Coronary artery (tissue), 2 donors: ENCODE results near the gene TLX1.

Experiments used
- DNase-seq: peaks from one replicate; pipeline ENCODE4 v3.0.0-alpha.2; 2017; ENCODE audit warnings: low spot score
- H3K27ac ChIP-seq, 2 donors: fragments of 200-600 bp; sonication (generic); one replicate each; pipeline ENCODE4 v1.5.1; 2016 to 2019
- H3K4me3 ChIP-seq: fragments of 200-600 bp; sonication (generic); 2 replicates; pipeline ENCODE4 v1.5.1; 2016; ENCODE audit warnings: mild to moderate bottlenecking, moderate library complexity
- CTCF ChIP-seq: fragments of 200-600 bp; sonication (generic); IDR thresholded peaks from one replicate; pipeline ENCODE4 v1.5.1; 2019; ENCODE audit warnings: antibody characterized with exemption

TLX1 gene

GRCh38 chr10:101155896-101156295, 24.8 kb downstream of the TLX1 start:
- no peak for DNase-seq
- Histone ChIP-seq H3K4me3 (no peak overlapping the region), H3K27ac (no peak overlapping the region)
- no peak for TF ChIP-seq CTCF

GRCh38 chr10:101157756-101158458, 26.8 kb downstream of the TLX1 start:
- TF ChIP-seq CTCF = no peak

GRCh38 chr10:101158459-101159058, 27.5 kb downstream of the TLX1 start:
- no peak overlapping the region for H3K4me3 ChIP-seq
- TF ChIP-seq CTCF = no peak
- no peak overlapping the region for H3K27ac ChIP-seq
- no peak for DNase-seq

More at GRCh38 chr10:101157756-101158458, 26.8 kb downstream of the TLX1 start:
- H3K27ac ChIP-seq = no peak overlapping the region
- no peak for DNase-seq
- no peak overlapping the region for H3K4me3 ChIP-seq

- H3K4me3 ChIP-seq = peak overlapping the region; percentile 64
- no peak overlapping the region for H3K27ac ChIP-seq
- DNase-seq = no peak
- TF ChIP-seq CTCF = peak; percentile 96
Observed at GRCh38 chr10:101161494-101162299, 30.6 kb downstream of the TLX1 start.

GRCh38 chr10:101162677-101163076, 31.6 kb downstream of the TLX1 start:
- TF ChIP-seq CTCF = no peak
- no peak overlapping the region for H3K27ac ChIP-seq
- DNase-seq = no peak
- no peak overlapping the region for H3K4me3 ChIP-seq

- Histone ChIP-seq H3K4me3 (no peak overlapping the region), H3K27ac (no peak overlapping the region)
- TF ChIP-seq CTCF = no peak
- no peak for DNase-seq
Observed at GRCh38 chr10:101164020-101164419, 32.9 kb downstream of the TLX1 start.
